Astrocyte of the cerebellum (primary cell): ENCODE data around the gene SUSD5.
"Not testable (repeated sequence)": the region's sequence is repeated elsewhere in the genome, so short reads cannot be mapped to it uniquely, and the experiment has no call there.

Source experiments
- DNase-seq: peaks from one replicate; pipeline ENCODE4 v3.0.0-alpha.2; 2011; ENCODE audit warnings: low read depth
- H3K4me3 ChIP-seq: 2 replicates; pipeline ENCODE4 v1.5.1; 2011; ENCODE audit warnings: mild to moderate bottlenecking, low read depth, low read length, moderate library complexity
- in situ Hi-C: cut with HindIII; loops from 2 replicates; pipeline ENCODE4 v1.10.0; 2017; ENCODE audit warnings: low sequenced_read_pairs
- TF ChIP-seq, protein P1 (sequence below): IDR thresholded peaks from 2 replicates; pipeline ENCODE4 v1.5.1; 2012; ENCODE audit warnings: low read length, low read depth, moderate library complexity, mild to moderate bottlenecking; ENCODE audit errors: missing control alignments

Gene SUSD5

DNA sequence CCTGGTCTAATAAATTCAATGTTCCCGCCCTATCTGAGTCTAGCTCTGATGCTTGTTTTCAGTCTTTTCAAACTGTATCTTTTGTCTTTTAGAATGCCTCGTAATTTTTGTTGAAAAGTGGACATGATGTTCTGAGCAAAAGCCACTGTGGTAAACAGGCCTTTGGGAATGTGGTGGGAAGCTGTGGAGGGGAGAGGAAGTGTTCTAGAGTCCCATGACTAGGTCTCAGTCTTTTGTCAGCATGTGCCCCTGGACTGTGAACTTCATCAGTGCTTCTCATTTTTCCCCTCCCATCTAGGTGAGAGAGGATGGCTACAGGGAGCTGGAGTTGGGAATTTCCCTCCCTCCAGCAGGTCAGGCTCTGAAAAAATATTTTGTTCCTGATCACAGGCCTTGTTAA is 33.7 kb downstream of the SUSD5 start:
- TF ChIP-seq, protein P1, sequence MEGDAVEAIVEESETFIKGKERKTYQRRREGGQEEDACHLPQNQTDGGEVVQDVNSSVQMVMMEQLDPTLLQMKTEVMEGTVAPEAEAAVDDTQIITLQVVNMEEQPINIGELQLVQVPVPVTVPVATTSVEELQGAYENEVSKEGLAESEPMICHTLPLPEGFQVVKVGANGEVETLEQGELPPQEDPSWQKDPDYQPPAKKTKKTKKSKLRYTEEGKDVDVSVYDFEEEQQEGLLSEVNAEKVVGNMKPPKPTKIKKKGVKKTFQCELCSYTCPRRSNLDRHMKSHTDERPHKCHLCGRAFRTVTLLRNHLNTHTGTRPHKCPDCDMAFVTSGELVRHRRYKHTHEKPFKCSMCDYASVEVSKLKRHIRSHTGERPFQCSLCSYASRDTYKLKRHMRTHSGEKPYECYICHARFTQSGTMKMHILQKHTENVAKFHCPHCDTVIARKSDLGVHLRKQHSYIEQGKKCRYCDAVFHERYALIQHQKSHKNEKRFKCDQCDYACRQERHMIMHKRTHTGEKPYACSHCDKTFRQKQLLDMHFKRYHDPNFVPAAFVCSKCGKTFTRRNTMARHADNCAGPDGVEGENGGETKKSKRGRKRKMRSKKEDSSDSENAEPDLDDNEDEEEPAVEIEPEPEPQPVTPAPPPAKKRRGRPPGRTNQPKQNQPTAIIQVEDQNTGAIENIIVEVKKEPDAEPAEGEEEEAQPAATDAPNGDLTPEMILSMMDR: no peak
- in situ Hi-C loops: no loop called here
- no peak overlapping the region for H3K4me3 ChIP-seq
- DNase-seq: no peak

DNA sequence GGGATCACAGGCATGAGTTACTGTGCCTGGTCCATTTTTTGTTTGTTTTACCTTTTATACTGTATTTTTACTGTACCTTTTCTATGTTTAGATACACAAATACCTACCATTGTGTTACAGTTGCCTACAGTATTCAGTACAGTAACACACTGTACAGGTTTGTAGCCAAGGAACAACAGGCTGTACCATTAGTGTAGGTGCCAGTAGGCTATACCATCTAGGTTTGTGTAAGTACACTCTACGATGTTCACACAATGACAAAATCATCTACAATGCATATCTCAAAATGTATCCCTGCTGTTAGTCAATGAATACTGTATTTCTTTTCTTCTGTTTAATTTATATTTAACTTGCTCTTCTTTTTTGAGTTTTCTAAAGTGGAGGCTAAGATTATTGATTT is 37.0 kb downstream of the SUSD5 start:
- DNase-seq, in situ Hi-C loops, H3K4me3 ChIP-seq: not testable (repeated sequence)

DNA sequence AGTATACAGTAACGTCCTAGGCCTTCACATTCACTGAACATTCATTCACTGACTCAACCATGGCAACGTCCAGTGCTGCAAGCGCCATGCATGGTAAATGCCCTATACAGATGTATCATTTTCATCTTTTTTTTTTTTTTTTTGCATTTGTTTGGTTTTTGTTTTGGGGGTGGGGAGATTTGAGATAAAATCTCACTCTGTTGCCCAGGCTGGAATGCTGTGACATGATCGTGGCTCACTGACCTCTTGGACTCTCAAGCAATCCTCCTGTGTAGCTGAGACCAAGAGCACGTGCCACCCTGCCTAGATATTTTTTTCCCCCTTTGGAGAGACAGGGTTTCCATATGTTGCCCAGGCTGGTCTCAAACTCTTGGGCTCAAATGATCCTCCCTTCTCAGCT is 37.4 kb downstream of the SUSD5 start:
- no peak for DNase-seq
- in situ Hi-C loops: no loop called here
- TF ChIP-seq, protein P1: no peak
- H3K4me3 ChIP-seq: no peak overlapping the region

DNA sequence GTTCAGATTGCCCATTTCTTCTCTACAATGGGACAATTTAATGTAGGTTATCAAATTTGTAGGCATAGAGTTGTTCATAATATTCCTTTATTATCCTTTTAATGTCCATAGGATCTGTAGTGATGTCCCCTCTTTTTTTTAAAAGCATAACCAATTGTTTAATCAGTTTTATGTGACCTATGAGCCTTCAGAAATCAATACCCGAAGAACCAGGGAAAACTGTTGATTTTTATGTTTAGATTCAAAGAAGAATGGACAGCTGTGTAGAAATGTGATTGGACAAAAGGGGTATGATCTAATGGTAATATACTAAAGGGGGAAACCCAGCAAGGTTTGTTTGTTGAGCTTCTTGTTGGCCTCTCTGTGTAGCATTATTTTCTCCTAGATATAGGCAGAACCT is 39.5 kb downstream of the SUSD5 start:
- in situ Hi-C loops: no loop called here
- no peak for DNase-seq
- TF ChIP-seq, protein P1: no peak
- H3K4me3 ChIP-seq: no peak overlapping the region

DNA sequence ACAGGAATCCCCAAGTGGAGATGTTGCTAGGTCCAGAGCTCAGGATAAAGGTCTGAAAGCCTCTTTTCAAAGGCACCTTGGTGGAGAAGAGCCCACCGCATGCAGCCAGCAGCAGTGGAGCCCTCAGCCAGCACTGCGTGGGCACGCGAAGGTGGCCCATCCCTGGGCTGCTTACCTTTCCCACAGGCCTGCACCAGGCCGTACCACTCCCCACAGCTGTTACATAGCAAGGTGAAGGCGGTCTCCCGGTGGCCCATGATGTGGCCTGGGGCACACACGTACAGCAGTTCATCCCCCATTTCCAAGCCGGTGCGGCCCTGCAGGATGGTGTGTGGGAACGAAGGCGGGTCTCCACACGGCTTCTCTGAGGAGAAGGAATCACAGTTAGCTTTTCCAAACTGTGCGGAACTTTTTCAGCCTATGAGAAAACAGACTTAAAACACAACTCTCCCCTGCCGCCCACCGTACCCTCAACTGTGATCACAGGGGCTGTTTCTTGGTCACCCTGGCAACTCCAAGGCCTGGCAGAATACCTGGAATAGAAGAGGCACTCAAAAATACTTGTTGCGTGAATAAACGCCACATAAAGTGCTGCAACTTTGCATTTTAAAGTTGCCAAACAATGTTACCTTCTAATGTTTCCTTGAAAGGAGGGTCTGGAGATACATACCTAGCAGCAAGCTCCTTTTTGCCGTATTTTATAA is 43.7 kb downstream of the SUSD5 start:
- TF ChIP-seq, protein P1: no peak
- H3K4me3 ChIP-seq: no peak overlapping the region
- in situ Hi-C loops: no loop called here
- DNase-seq: peak; percentile 19

DNA sequence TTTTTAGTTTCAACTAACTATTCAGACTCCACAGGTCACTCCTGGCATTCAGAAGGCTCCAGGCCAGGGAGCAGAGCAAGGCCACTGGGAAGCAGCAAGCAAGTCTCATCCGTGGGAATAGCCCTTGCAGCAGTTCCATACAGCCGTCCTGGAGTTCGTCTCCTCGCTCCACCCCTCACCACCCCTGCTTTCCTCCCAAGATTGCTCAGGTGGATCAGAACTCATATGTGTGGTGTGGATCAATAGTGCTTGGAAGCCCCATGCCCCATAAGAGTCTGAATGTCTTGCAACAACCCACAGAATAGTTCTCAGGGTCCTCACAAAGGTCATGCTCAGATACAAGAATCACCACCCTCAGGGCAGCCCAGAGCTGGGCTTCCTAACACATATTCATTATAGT is 44.5 kb downstream of the SUSD5 start:
- TF ChIP-seq, protein P1: no peak
- in situ Hi-C loops: no loop called here
- H3K4me3 ChIP-seq: no peak overlapping the region
- no peak for DNase-seq

DNA sequence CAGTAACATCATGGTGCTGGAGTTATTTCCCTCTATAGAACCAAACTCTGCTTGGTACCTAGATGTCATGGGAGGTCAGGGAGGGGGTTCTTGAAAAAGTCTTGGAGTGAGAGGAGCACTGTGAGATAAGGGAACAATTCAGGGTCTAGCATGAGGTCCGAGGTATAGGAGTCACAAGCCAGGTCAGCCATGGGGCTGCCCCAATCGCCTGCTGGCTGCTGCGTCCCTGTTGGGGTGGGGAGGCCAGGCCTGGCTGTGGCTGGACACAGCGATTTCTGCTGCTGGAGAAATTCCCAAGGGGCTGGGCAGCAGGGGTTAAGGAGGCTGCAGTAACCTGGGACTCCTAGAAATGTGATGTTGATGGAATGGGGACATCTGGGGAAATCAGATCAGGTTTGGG is 44.9 kb downstream of the SUSD5 start:
- in situ Hi-C loops: no loop called here
- DNase-seq: no peak
- TF ChIP-seq, protein P1: no peak
- no peak overlapping the region for H3K4me3 ChIP-seq
